Right atrium auricular region (tissue), 2 donors: ENCODE measurements around the gene ASCL2. TPM values are rescaled to one million over a fixed set of nuclear protein-coding genes. Genes with fewer than 3 reads are reported as not detected.

Source experiments
- DNase-seq: peaks from one replicate; pipeline ENCODE4 v3.0.0-alpha.2; 2019; ENCODE audit warnings: low spot score
- H3K27ac ChIP-seq, 2 donors: fragments of 200-600 bp; sonication (generic); 1 replicate in 1 of 2; 2 replicates in 1 of 2; pipeline ENCODE4 v1.5.1; 2016 to 2019
- H3K27me3 ChIP-seq, 2 donors: fragments of 200-600 bp; sonication (generic); one replicate each; pipeline versions ENCODE4 v1.5.1 to v1.6.0; 2017 to 2019
- H3K36me3 ChIP-seq: fragments of 200-600 bp; sonication (generic); one replicate; pipeline ENCODE4 v1.5.1; 2016
- H3K4me1 ChIP-seq, 2 donors: fragments of 200-600 bp; sonication (generic); one replicate each; pipeline versions ENCODE4 v1.5.1 to v1.6.0; 2017 to 2019
- H3K4me3 ChIP-seq, 2 donors: fragments of 200-600 bp; sonication (generic); 1 replicate in 1 of 2; 2 replicates in 1 of 2; pipeline ENCODE4 v1.5.1; 2017 to 2019; ENCODE audit warnings: mild to moderate bottlenecking in 1 of 2, moderate library complexity in 1 of 2
- H3K9me3 ChIP-seq, 2 donors: fragments of 200-600 bp; sonication (generic); one replicate each; pipeline ENCODE4 v1.5.1; 2019
- total RNA-seq, 2 donors: library from RNA; depleted of rRNA; stranded (reverse); fragments of >200 nt; gene quantifications; one replicate each; pipeline ENCODE4 v1.1.0, GENCODE V29; 2016
- TF ChIP-seq, protein P1 (sequence below), 2 donors: fragments of 200-600 bp; sonication (generic); IDR thresholded peaks; one replicate each; pipeline ENCODE4 v1.5.1; 2019; ENCODE audit warnings: antibody characterized with exemption in 2 of 2

The ASCL2 gene
- total RNA-seq, 2 donors from 2014 or later = 0.51 TPM; not detected in 1

- Histone ChIP-seq H3K4me3 (peak overlapping the region; percentile 36 to 52), H3K9me3 (no peaks in the 10 kb centered on the region), H3K27me3 (peaks cover 9 to 30% of the 10 kb centered on the region in 2 donors), H3K36me3 (no peaks in the 10 kb centered on the region), H3K4me1 (peaks cover 0 to 31% of the 10 kb centered on the region in 2 donors), H3K27ac (no peak overlapping the region)
- TF ChIP-seq, protein P1, sequence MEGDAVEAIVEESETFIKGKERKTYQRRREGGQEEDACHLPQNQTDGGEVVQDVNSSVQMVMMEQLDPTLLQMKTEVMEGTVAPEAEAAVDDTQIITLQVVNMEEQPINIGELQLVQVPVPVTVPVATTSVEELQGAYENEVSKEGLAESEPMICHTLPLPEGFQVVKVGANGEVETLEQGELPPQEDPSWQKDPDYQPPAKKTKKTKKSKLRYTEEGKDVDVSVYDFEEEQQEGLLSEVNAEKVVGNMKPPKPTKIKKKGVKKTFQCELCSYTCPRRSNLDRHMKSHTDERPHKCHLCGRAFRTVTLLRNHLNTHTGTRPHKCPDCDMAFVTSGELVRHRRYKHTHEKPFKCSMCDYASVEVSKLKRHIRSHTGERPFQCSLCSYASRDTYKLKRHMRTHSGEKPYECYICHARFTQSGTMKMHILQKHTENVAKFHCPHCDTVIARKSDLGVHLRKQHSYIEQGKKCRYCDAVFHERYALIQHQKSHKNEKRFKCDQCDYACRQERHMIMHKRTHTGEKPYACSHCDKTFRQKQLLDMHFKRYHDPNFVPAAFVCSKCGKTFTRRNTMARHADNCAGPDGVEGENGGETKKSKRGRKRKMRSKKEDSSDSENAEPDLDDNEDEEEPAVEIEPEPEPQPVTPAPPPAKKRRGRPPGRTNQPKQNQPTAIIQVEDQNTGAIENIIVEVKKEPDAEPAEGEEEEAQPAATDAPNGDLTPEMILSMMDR (IDR thresholded peaks at IDR 0.05) = no peak
- peak; percentile 59 for DNase-seq
Measured at GRCh38 chr11:2268729-2269600, 1.4 kb downstream of the ASCL2 start.

- H3K36me3 ChIP-seq = no peaks in the 10 kb centered on the region
- H3K4me3 ChIP-seq = no peak overlapping the region
- H3K4me1 ChIP-seq = peaks cover 0 to 31% of the 10 kb centered on the region in 2 donors
- no peaks in the 10 kb centered on the region for H3K9me3 ChIP-seq
- H3K27me3 ChIP-seq = peaks cover 9 to 30% of the 10 kb centered on the region in 2 donors
- TF ChIP-seq, protein P1 (IDR thresholded peaks at IDR 0.05) = no peak
- no peak overlapping the region for H3K27ac ChIP-seq
- peak; percentile 43 for DNase-seq
Measured at GRCh38 chr11:2267851-2268728, 2.3 kb downstream of the ASCL2 start.

DNA sequence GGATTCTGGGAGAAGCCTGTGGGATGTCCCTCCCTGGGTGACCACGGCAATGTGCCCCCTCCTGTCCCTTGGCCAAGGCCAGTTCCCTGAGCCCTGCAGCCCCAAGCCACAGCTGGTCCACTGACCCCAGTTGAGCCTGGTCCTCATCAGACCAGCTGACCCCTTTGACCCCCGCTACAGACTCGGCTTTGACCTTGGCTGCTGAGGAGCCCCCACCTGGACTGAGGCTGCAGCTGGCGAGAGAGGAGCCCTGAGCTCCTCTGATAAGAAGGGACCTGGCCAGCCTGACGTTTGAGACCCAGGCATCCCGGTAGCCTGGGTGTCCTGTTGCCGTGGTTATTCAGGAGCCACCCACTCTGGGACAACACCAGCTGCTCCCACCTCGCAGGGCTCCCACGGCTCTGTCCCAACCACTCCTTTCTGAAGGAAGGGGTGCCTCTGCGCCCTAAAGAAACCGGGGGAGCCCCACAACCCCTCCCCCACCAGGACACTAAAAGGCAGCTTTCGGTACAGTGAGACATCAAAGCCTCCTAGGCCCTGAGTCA is 3.0 kb downstream of the ASCL2 start:
- DNase-seq = peak; percentile 36
- Histone ChIP-seq H3K4me3 (no peak overlapping the region), H3K27me3 (peaks cover 9 to 30% of the 10 kb centered on the region in 2 donors), H3K4me1 (peaks cover 0 to 31% of the 10 kb centered on the region in 2 donors), H3K36me3 (no peaks in the 10 kb centered on the region), H3K9me3 (no peaks in the 10 kb centered on the region), H3K27ac (no peak overlapping the region)
- TF ChIP-seq, protein P1 (IDR thresholded peaks at IDR 0.05) = no peak

- Histone ChIP-seq H3K4me1 (peaks cover 0 to 31% of the 10 kb centered on the region in 2 donors), H3K27ac (no peak overlapping the region), H3K4me3 (no peak overlapping the region), H3K27me3 (peaks cover 9 to 28% of the 10 kb centered on the region in 2 donors), H3K9me3 (no peaks in the 10 kb centered on the region), H3K36me3 (no peaks in the 10 kb centered on the region)
- peak; percentile 34 for DNase-seq
- TF ChIP-seq, protein P1 (IDR thresholded peaks at IDR 0.05) = no peak
Measured at GRCh38 chr11:2266586-2267305, 3.6 kb downstream of the ASCL2 start.
